ENCODE data around the gene ZNFX1.

GRCh38 chr20:49228676-49229075 lies 49.2 kb downstream of the ZNFX1 start:
- TF ChIP-seq CTCF (IDR thresholded peaks at IDR 0.05) (no peak), POLR2A (IDR thresholded peaks at IDR 0.05) (no peak)

All from body of pancreas (tissue), 4 donors.